Upper lobe of left lung (tissue), 4 donors: Measurements from ENCODE around the gene ASTL.

Source experiments
- POLR2AphosphoS5 ChIP-seq, 2 donors: sonication (generic); formaldehyde crosslinking; IDR thresholded peaks; one replicate each; pipeline ENCODE4 v1.5.1; 2017; ENCODE audit warnings: antibody characterized with exemption in 2 of 2
- TF ChIP-seq, protein P1 (sequence below), 6 experiments: fragments of 450-650 bp in 4 of 6; fragments of 200-600 bp in 2 of 6; sonication (generic) in 2 of 6; IDR thresholded peaks; one replicate each; pipeline ENCODE4 v1.5.1; 2016 to 2019; ENCODE audit warnings: antibody characterized with exemption in 6 of 6

- TF ChIP-seq, protein P1, sequence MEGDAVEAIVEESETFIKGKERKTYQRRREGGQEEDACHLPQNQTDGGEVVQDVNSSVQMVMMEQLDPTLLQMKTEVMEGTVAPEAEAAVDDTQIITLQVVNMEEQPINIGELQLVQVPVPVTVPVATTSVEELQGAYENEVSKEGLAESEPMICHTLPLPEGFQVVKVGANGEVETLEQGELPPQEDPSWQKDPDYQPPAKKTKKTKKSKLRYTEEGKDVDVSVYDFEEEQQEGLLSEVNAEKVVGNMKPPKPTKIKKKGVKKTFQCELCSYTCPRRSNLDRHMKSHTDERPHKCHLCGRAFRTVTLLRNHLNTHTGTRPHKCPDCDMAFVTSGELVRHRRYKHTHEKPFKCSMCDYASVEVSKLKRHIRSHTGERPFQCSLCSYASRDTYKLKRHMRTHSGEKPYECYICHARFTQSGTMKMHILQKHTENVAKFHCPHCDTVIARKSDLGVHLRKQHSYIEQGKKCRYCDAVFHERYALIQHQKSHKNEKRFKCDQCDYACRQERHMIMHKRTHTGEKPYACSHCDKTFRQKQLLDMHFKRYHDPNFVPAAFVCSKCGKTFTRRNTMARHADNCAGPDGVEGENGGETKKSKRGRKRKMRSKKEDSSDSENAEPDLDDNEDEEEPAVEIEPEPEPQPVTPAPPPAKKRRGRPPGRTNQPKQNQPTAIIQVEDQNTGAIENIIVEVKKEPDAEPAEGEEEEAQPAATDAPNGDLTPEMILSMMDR (IDR thresholded peaks at IDR 0.05): no peak
- TF ChIP-seq POLR2AphosphoS5 (IDR thresholded peaks at IDR 0.05): no peak
Observed at GRCh38 chr2:96092573-96092877, 45.8 kb downstream of the ASTL start.
